ENCODE results near the gene DBH.

DBH gene

GRCh38 chr9:133683586-133684120 is 47.5 kb downstream of the DBH start:
- DNase-seq (ENCODE audit: insufficient read length) (no peak), FAIRE-seq (no peak)
- TF ChIP-seq POLR2A (IDR thresholded peaks at IDR 0.05; ENCODE audit: low read depth, low read length) (no peak), TAF1 (IDR thresholded peaks at IDR 0.05; ENCODE audit: borderline replicate concordance, low read depth, low read length) (no peak), POLR2AphosphoS5 (IDR thresholded peaks at IDR 0.05; ENCODE audit: low read depth, low read length) (no peak)

DNA sequence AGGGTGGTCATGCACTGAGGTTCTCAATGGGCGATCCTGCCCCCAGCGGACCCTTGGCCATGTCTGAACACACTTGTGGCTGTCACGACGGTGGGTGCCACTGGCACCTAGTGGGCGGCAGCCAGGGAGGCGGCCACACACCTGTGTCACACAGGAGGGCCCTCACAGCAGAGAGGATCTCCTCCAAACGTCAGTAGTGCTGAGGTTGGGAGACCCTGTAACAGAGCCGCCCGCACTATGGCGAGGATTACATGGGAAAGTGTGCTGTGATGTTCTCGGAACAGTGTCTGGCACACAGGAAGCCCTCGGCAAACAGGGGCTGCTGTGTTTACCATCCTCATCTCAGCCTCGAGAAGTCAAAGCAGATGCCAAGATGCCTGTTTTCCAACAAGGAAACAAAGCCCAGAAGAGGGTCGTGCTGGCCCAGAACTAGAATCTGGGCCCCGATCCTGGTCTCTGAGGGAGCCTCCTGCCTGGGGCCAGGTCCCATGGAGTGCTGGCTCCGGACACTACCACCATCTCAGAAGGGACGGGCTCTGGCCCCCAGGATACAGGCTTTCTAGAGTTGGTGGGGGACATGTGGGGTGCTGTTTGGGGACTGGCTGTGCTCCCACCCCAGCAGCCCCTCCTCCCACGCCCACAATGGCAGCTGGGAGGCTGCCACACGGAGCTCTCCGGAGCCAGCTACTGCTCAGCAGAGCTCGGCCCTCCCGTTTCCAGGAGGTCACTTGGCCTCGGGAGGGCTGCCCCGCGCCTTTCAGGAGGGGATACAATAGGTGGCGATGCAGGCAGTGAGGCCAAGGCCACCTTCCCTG is 48.2 kb downstream of the DBH start:
- FAIRE-seq (no peak), DNase-seq (ENCODE audit: insufficient read length) (no peak)
- TF ChIP-seq TAF1 (IDR thresholded peaks at IDR 0.05; ENCODE audit: borderline replicate concordance, low read depth, low read length) (no peak), POLR2A (IDR thresholded peaks at IDR 0.05; ENCODE audit: low read depth, low read length) (no peak)

DNA sequence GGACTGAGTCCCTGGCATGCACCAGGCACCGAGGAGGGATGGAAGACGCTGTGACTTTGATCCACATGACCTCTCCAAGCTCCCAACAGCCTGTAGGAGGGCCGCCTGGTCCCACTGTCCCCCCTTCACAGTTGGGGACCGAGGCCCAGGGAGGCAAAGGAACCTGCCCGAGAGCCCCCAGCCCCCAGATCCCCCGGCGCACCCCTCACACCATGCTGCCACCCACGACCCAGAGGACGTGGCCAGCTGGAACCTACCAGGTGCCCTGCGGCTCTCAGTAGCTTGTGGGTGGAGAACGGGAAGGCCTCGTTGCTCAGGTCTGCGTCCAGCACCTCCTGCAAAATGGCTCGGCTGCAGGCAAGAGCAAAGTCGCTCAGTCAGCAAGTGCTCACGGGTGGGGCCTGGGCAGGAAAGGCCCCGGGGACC is 48.8 kb downstream of the DBH start:
- FAIRE-seq (no peak), DNase-seq (ENCODE audit: insufficient read length) (no peak)
- no peak for TF ChIP-seq TAF1 (IDR thresholded peaks at IDR 0.05; ENCODE audit: borderline replicate concordance, low read depth, low read length)
- no peak for TF ChIP-seq POLR2A (IDR thresholded peaks at IDR 0.05; ENCODE audit: low read depth, low read length)
- no peak for TF ChIP-seq POLR2AphosphoS5 (IDR thresholded peaks at IDR 0.05; ENCODE audit: low read depth, low read length)

DNA sequence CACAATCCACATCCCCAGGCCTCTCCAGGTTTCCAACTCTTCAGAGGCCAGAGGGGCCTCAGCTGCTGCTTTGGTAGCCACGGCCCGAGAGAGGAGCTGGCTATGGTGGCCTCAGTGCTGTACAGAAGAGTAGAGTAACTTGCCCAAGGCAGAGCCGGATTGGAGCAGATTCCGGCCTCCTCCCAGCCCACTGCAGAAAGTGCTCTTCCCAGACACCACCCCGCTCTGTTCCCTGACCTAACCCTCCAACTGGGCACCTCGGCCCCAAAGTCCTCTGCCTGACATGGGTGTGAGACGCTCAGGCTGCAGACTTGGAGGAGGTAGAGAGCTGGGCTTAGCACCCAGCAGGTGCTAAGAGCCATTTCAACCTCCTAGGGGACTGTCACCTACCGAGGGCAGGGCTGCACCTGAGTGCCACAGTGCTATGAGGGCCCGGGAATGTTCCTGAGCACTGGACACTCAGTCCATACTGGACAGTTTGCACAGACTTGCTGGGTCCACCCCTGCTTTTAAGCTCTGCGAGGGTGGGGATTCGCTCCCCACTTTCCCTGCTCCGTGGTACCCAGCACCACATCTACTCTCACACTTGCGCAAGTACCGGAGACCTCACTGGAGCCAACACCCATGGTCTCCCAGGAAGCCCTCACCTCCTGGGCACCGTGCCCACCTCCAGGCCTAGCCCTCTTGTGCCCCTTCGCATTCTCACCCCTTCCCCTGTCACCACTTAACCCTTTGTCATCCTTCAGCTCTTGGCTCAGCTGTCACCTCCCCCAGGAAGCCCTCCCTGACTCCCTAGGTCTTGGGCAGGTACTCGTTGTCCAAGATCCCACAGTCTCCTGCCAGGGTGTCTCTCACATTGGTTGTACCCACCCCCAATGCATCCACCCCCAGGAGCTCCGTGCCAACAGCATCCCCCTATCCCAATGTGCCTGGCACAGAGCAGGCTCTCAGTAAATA is 49.8 kb downstream of the DBH start:
- DNase-seq (ENCODE audit: insufficient read length) (no peak), FAIRE-seq (no peak)
- TF ChIP-seq POLR2A (IDR thresholded peaks at IDR 0.05; ENCODE audit: low read depth, low read length): no peak

DNA sequence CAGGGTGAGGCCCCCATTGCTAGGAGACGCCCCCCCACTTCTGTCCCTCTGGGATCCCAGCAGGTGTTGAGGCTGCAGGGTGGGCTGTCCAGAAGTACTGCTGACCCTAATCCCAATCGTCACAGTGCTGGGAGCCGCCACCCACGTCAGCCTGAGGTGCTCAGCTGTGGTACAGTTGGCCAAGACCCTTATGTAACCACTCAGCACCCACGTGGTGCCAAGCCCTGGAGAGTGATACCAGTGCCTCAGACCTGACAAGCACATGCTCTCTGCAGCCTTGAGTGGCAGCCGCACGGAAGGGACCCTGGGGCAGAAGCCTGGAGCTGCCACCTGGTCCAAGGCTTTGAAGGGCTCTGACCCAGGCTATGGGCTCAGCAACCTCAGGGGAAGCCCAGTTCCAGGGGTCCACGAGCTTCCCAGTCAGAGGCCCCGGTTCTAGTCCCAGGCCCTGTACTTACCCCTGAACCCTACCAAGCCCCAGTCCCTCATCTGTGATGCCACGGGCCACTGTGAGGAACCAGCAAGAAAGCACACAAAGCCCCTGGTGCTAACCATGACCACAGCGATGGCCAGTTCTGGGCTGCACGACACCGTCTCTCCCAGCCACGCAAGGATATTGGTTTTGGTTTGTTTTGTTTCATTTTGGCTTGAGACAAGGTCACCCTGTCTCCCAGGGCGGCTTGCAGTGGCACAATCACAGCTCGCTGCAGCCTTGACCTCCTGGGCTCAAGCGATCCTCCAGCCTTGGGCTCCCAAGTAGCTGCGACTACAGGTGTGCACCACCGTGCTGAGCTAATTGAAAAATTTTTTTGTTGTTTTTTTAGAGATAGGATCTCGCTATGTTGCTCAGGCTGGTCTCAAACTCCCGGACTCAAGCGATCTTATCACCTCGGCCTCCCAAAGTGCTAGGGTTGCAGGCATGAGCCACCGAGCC is 50.7 kb downstream of the DBH start:
- DNase-seq (ENCODE audit: insufficient read length) (no peak), FAIRE-seq (no peak)

GRCh38 chr9:133687856-133688761 is 51.9 kb downstream of the DBH start:
- TF ChIP-seq POLR2A (IDR thresholded peaks at IDR 0.05; ENCODE audit: low read depth, low read length): no peak
- TF ChIP-seq POLR2AphosphoS5 (IDR thresholded peaks at IDR 0.05; ENCODE audit: low read depth, low read length): no peak
- FAIRE-seq (no peak), DNase-seq (ENCODE audit: insufficient read length) (no peak)

More for the DNA sequence above, 50.7 kb downstream of the DBH start:
- TF ChIP-seq TAF1 (IDR thresholded peaks at IDR 0.05; ENCODE audit: borderline replicate concordance, low read depth, low read length) (no peak), POLR2AphosphoS5 (IDR thresholded peaks at IDR 0.05; ENCODE audit: low read depth, low read length) (no peak), POLR2A (IDR thresholded peaks at IDR 0.05; ENCODE audit: low read depth, low read length) (no peak)

- no peak for FAIRE-seq
- DNase-seq (ENCODE audit: insufficient read length): no peak
- TF ChIP-seq POLR2AphosphoS5 (IDR thresholded peaks at IDR 0.05; ENCODE audit: low read depth, low read length): no peak
- no peak for TF ChIP-seq TAF1 (IDR thresholded peaks at IDR 0.05; ENCODE audit: borderline replicate concordance, low read depth, low read length)
- no peak for TF ChIP-seq POLR2A (IDR thresholded peaks at IDR 0.05; ENCODE audit: low read depth, low read length)
Observed at GRCh38 chr9:133689151-133689763, 53.1 kb downstream of the DBH start.

- FAIRE-seq (no peak), DNase-seq (ENCODE audit: insufficient read length) (no peak)
- TF ChIP-seq TAF1 (IDR thresholded peaks at IDR 0.05; ENCODE audit: borderline replicate concordance, low read depth, low read length) (no peak), POLR2A (IDR thresholded peaks at IDR 0.05; ENCODE audit: low read depth, low read length) (no peak), POLR2AphosphoS5 (IDR thresholded peaks at IDR 0.05; ENCODE audit: low read depth, low read length) (no peak)
Observed at GRCh38 chr9:133690081-133690561, 54.0 kb downstream of the DBH start.

- no peak for TF ChIP-seq POLR2AphosphoS5 (IDR thresholded peaks at IDR 0.05; ENCODE audit: low read depth, low read length)
- no peak for TF ChIP-seq TAF1 (IDR thresholded peaks at IDR 0.05; ENCODE audit: borderline replicate concordance, low read depth, low read length)
- TF ChIP-seq POLR2A (IDR thresholded peaks at IDR 0.05; ENCODE audit: low read depth, low read length): no peak
- DNase-seq (ENCODE audit: insufficient read length) (no peak), FAIRE-seq (no peak)
Observed at GRCh38 chr9:133691191-133691590, 55.0 kb downstream of the DBH start.

All from GM12892 (cell line).